Small intestine (tissue), 7 donors: Measurements from ENCODE around the gene ETV1. TPM values are rescaled to one million over a fixed set of nuclear protein-coding genes. Genes with fewer than 3 reads are reported as not detected.
A peak's percentile ranks its signal among the peaks of the same experiment; 100 is the strongest.

Experiments used
- DNase-seq, 2 donors: peaks; one replicate each; pipeline versions ENCODE4 v3.0.0 to v3.0.0-alpha.2; 2013
- FAIRE-seq: peaks from 2 replicates; lab custom pipeline; 2012; peaks lifted over from hg19 to GRCh38; lab: Jason Lieb, UNC
- H3K27ac ChIP-seq, 3 donors: one replicate each; pipeline ENCODE4 v1.5.1; 2013; ENCODE audit warnings: low read length in 2 of 3, mild to moderate bottlenecking in 2 of 3, control low read depth in 1 of 3, inconsistent platforms in 1 of 3, low read depth in 1 of 3, moderate library complexity in 1 of 3
- H3K27me3 ChIP-seq, 3 donors: one replicate each; pipeline ENCODE4 v1.6.1; 2013; ENCODE audit warnings: low read length in 3 of 3, inconsistent platforms in 1 of 3; ENCODE audit not compliant: control insufficient read depth in 3 of 3, insufficient read depth in 3 of 3
- H3K36me3 ChIP-seq, 3 donors: one replicate each; pipeline ENCODE4 v1.6.1; 2013; ENCODE audit warnings: low read length in 3 of 3, inconsistent platforms in 1 of 3, low read depth in 1 of 3, mild to moderate bottlenecking in 1 of 3, moderate library complexity in 1 of 3; ENCODE audit not compliant: control insufficient read depth in 3 of 3, insufficient read depth in 2 of 3
- H3K4me1 ChIP-seq, 3 donors: one replicate each; pipeline ENCODE4 v1.6.1; 2013; ENCODE audit warnings: low read length in 2 of 3, inconsistent platforms in 1 of 3, low read depth in 1 of 3, mild to moderate bottlenecking in 1 of 3, moderate library complexity in 1 of 3; ENCODE audit not compliant: control insufficient read depth in 3 of 3, insufficient read depth in 2 of 3
- H3K4me3 ChIP-seq, 3 donors: one replicate each; pipeline ENCODE4 v1.5.1; 2013; ENCODE audit warnings: low read length in 3 of 3, control low read depth in 1 of 3, inconsistent platforms in 1 of 3, low read depth in 1 of 3, mild to moderate bottlenecking in 1 of 3, moderate library complexity in 1 of 3
- H3K9me3 ChIP-seq, 2 donors: one replicate each; pipeline ENCODE4 v1.6.1; 2013; ENCODE audit warnings: low read depth in 1 of 2, low read length in 1 of 2; ENCODE audit not compliant: control insufficient read depth in 2 of 2, insufficient read depth in 1 of 2
- WGBS, 3 donors: extraction: QIAGEN DNeasy Blood & Tissue Kit; methylation state at CpG; one replicate each; pipeline ENCODE4 v1.1.7; 2013; 5-methylcytosine and 5-hydroxymethylcytosine counted together
- polyA plus RNA-seq, 4 donors: library from polyadenylated mRNA; stranded (reverse) in 3 of 4; unstranded in 1 of 4; fragments of 200-250 nt in 3 of 4; fragments of 120-200 nt in 1 of 4; gene quantifications; one replicate each; pipeline versions ENCODE4 v1.2.1 to v1.2.3, GENCODE V29; 2013
- donor health status: healthy with polysubstance abuse.
- donor health status: control.
- donor health status: control.
- donor health status: Bipolar disorder and iron deficiency.
- donor health status: healthy.

ETV1 gene
- polyA plus RNA-seq, 4 donors = under 0.01 to 13.0 (median 1.9) TPM

- no peak overlapping the region for H3K4me3 ChIP-seq
These were observed 109.3 kb downstream of the ETV1 start for GRCh38 chr7:13879994-13880686.

GRCh38 chr7:13879143-13879542 is 110.3 kb downstream of the ETV1 start:
- Histone ChIP-seq H3K4me3 (no peak overlapping the region), H3K9me3 (no peaks in the 10 kb centered on the region), H3K36me3 (no peaks in the 10 kb centered on the region), H3K27me3 (no peaks in the 10 kb centered on the region), H3K27ac (no peak overlapping the region), H3K4me1 (no peaks in the 10 kb centered on the region)
- no peak for FAIRE-seq
- DNase-seq = no peak

More at GRCh38 chr7:13879994-13880686, 109.3 kb downstream of the ETV1 start:
- Histone ChIP-seq H3K27ac (no peak overlapping the region), H3K27me3 (no peaks in the 10 kb centered on the region), H3K9me3 (no peaks in the 10 kb centered on the region), H3K36me3 (no peaks in the 10 kb centered on the region), H3K4me1 (no peaks in the 10 kb centered on the region)
- FAIRE-seq (no peak), DNase-seq (no peak)
- WGBS, 3 donors = 85 to 90% (median 88%) methylated on average over 2 of the region's 2 CpGs

- no peaks in the 10 kb centered on the region for H3K36me3 ChIP-seq
- DNase-seq = no peak
- no peak overlapping the region for H3K27ac ChIP-seq
- no peak for FAIRE-seq
- H3K4me1 ChIP-seq = no peaks in the 10 kb centered on the region
- H3K27me3 ChIP-seq = no peaks in the 10 kb centered on the region
- H3K9me3 ChIP-seq = no peaks in the 10 kb centered on the region
- H3K4me3 ChIP-seq = no peak overlapping the region
These were observed 111.3 kb downstream of the ETV1 start for GRCh38 chr7:13878154-13878553.

- Histone ChIP-seq H3K27me3 (no peaks in the 10 kb centered on the region), H3K4me3 (no peak overlapping the region), H3K36me3 (no peaks in the 10 kb centered on the region), H3K27ac (no peak overlapping the region), H3K4me1 (no peaks in the 10 kb centered on the region), H3K9me3 (no peaks in the 10 kb centered on the region)
- WGBS, 3 donors = 66 to 81% (median 67%) methylated on average over 5 of the region's 5 CpGs
- FAIRE-seq = no peak
- no peak for DNase-seq
These were observed 113.9 kb downstream of the ETV1 start for GRCh38 chr7:13875496-13876074.

- FAIRE-seq = no peak
- H3K9me3 ChIP-seq = no peaks in the 10 kb centered on the region
- no peaks in the 10 kb centered on the region for H3K4me1 ChIP-seq
- no peaks in the 10 kb centered on the region for H3K27me3 ChIP-seq
- H3K36me3 ChIP-seq = no peaks in the 10 kb centered on the region
- WGBS, 3 donors = 46 to 69% (median 55%) methylated on average over 2 of the region's 2 CpGs
- H3K4me3 ChIP-seq = no peak overlapping the region
- H3K27ac ChIP-seq = no peak overlapping the region
- peak in 1 of 2 donors; percentile 1 for DNase-seq
These were observed 114.7 kb downstream of the ETV1 start for GRCh38 chr7:13874783-13875182.

- Histone ChIP-seq H3K4me3 (no peak overlapping the region), H3K4me1 (no peaks in the 10 kb centered on the region), H3K36me3 (no peaks in the 10 kb centered on the region), H3K27me3 (no peaks in the 10 kb centered on the region), H3K27ac (no peak overlapping the region), H3K9me3 (peaks cover 0 to 3% of the 10 kb centered on the region in 2 donors)
- DNase-seq (no peak), FAIRE-seq (no peak)
These were observed 116.8 kb downstream of the ETV1 start for GRCh38 chr7:13872709-13873108.

- no peak overlapping the region for H3K27ac ChIP-seq
- no peaks in the 10 kb centered on the region for H3K4me1 ChIP-seq
- no peak for FAIRE-seq
- no peaks in the 10 kb centered on the region for H3K27me3 ChIP-seq
- peaks cover 0 to 3% of the 10 kb centered on the region in 2 donors for H3K9me3 ChIP-seq
- no peak overlapping the region for H3K4me3 ChIP-seq
- no peak for DNase-seq
- no peaks in the 10 kb centered on the region for H3K36me3 ChIP-seq
These were observed 118.5 kb downstream of the ETV1 start for GRCh38 chr7:13871008-13871407.

- Histone ChIP-seq H3K4me3 (no peak overlapping the region), H3K9me3 (no peaks in the 10 kb centered on the region), H3K27me3 (no peaks in the 10 kb centered on the region), H3K36me3 (no peaks in the 10 kb centered on the region), H3K27ac (no peak overlapping the region), H3K4me1 (no peaks in the 10 kb centered on the region)
- WGBS, 3 donors = 86 to 98% (median 89%) methylated on average over 2 of the region's 2 CpGs
- FAIRE-seq (no peak), DNase-seq (no peak)
These were observed 128.7 kb downstream of the ETV1 start for GRCh38 chr7:13860734-13861133.

- H3K4me3 ChIP-seq = no peak overlapping the region
- H3K36me3 ChIP-seq = no peaks in the 10 kb centered on the region
- no peak overlapping the region for H3K27ac ChIP-seq
- H3K9me3 ChIP-seq = no peaks in the 10 kb centered on the region
- no peak for DNase-seq
- no peaks in the 10 kb centered on the region for H3K27me3 ChIP-seq
- 68 to 77% (median 70%) methylated on average over 1 of the region's 1 CpG for WGBS, 3 donors
- H3K4me1 ChIP-seq = no peaks in the 10 kb centered on the region
- no peak for FAIRE-seq
These were observed 133.5 kb downstream of the ETV1 start for GRCh38 chr7:13856012-13856411.
